Measurements from ENCODE around the gene ROBO1.
"Not testable (repeated sequence)": the region's sequence is repeated elsewhere in the genome, so short reads cannot be mapped to it uniquely, and the experiment has no call there.

The ROBO1 gene

GRCh38 chr3:79236496-79236895 is 531.3 kb downstream of the ROBO1 start:
- DNase-seq (ENCODE audit: low spot score), result no peak

GRCh38 chr3:79233431-79234060 is 534.3 kb downstream of the ROBO1 start:
- DNase-seq (ENCODE audit: low spot score), result no peak

- no peak for DNase-seq (ENCODE audit: low spot score)
Measured at GRCh38 chr3:79230266-79230665, 537.5 kb downstream of the ROBO1 start.

- DNase-seq (ENCODE audit: low spot score), result no peak
Measured at GRCh38 chr3:79217096-79217495, 550.7 kb downstream of the ROBO1 start.

- DNase-seq (ENCODE audit: low spot score), result no peak
Measured at GRCh38 chr3:79215286-79215685, 552.5 kb downstream of the ROBO1 start.

GRCh38 chr3:79211586-79212359 is 556.0 kb downstream of the ROBO1 start:
- DNase-seq (ENCODE audit: low spot score), result no peak

- no peak for DNase-seq (ENCODE audit: low spot score)
Measured at GRCh38 chr3:79204351-79204750, 563.4 kb downstream of the ROBO1 start.

- DNase-seq (ENCODE audit: low spot score), result no peak
Measured at GRCh38 chr3:79203144-79203519, 564.7 kb downstream of the ROBO1 start.

GRCh38 chr3:79202471-79203143 is 565.2 kb downstream of the ROBO1 start:
- no peak for DNase-seq (ENCODE audit: low spot score)

GRCh38 chr3:79200456-79200855 is 567.3 kb downstream of the ROBO1 start:
- no peak for DNase-seq (ENCODE audit: low spot score)

- DNase-seq (ENCODE audit: low spot score), result no peak
Measured at GRCh38 chr3:79199966-79200365, 567.8 kb downstream of the ROBO1 start.

GRCh38 chr3:79187426-79187825 is 580.4 kb downstream of the ROBO1 start:
- DNase-seq (ENCODE audit: low spot score), result no peak

GRCh38 chr3:79184251-79184650 is 583.5 kb downstream of the ROBO1 start:
- DNase-seq (ENCODE audit: low spot score), result no peak

- DNase-seq (ENCODE audit: low spot score), result no peak
Measured at GRCh38 chr3:79183496-79183895, 584.3 kb downstream of the ROBO1 start.

GRCh38 chr3:79178471-79179180 is 589.2 kb downstream of the ROBO1 start:
- DNase-seq (ENCODE audit: low spot score), result no peak

- no peak for DNase-seq (ENCODE audit: low spot score)
Measured at GRCh38 chr3:79175870-79176269, 591.9 kb downstream of the ROBO1 start.

- DNase-seq (ENCODE audit: low spot score), result not testable (repeated sequence)
Measured at GRCh38 chr3:79173259-79173658, 594.5 kb downstream of the ROBO1 start.

- DNase-seq (ENCODE audit: low spot score), result no peak
Measured at GRCh38 chr3:79172241-79172640, 595.6 kb downstream of the ROBO1 start.

- DNase-seq (ENCODE audit: low spot score), result no peak
Measured at GRCh38 chr3:79170021-79170420, 597.8 kb downstream of the ROBO1 start.

GRCh38 chr3:79167651-79168416 is 600.0 kb downstream of the ROBO1 start:
- no peak for DNase-seq (ENCODE audit: low spot score)

- DNase-seq (ENCODE audit: low spot score), result no peak
Measured at GRCh38 chr3:79162653-79163052, 605.1 kb downstream of the ROBO1 start.

GRCh38 chr3:79161941-79162340 is 605.9 kb downstream of the ROBO1 start:
- no peak for DNase-seq (ENCODE audit: low spot score)
